RPMI8226 (cell line): Measurements from ENCODE around the gene ARSB.

Experiments used
- DNase-seq: peaks from one replicate; pipeline ENCODE4 v3.0.0-alpha.2; 2015

The ARSB gene

DNA sequence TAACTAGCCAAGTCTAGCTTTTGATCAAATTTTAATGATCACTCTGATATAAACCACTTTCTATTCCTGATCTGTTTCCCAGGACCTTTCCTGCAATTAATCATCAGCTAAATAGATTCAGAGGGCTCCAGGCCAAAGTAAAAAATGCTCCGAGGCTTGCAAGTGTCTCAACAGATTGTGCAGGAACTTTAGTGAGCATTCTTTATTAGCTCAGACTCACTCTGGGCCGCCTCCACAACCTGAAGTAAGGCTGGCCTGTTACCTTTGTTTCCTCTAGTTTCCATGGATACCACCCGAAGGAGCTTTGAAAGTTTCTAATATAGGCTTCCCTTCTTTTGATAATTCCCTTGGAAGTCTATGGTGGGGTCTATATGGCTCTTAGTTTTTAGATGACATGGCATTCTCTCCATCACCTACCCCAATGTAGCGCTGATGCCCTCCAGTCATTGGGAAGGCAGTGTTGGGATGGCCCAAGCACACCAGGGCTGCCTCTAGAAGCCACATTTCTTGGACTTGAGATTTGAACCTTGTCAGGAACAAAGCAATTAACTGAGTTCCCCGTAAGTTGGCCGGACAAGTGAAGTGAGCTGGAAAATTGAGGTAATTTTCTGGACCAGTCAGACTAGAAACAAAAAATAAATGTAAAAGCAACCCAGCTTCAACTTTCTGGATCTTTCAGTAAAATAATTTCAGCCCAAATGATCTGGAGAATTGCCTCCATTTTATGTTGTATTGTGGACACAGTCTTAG lies 238.9 kb downstream of the ARSB start:
- no peak for DNase-seq

DNA sequence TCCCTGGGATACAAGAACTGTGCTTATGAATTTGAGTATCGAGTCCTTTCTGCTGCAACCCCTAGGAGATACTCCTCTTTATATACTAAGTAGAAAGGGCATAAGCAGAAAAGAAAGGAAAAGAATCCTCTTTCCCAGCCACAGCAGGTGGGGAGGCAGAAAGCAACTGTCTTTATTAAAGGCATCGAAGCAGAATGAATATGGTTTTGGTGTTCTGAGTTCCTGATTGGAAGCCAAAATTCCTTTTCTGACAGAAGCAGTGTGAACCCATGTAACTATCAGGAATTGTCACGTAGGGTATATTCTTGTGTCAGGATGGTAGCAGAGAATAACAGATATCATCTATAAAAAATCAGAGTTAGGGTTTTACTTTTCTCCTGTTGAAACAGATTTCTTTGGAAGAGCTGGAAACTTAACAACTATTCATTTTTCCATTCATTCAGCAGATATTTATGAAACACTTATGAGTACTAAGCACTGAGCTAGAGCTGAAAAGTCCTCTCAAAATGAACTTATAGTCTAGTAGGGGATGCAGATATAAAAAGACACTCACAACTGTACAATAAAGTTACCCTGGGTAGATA lies 240.1 kb downstream of the ARSB start:
- DNase-seq: no peak

DNA sequence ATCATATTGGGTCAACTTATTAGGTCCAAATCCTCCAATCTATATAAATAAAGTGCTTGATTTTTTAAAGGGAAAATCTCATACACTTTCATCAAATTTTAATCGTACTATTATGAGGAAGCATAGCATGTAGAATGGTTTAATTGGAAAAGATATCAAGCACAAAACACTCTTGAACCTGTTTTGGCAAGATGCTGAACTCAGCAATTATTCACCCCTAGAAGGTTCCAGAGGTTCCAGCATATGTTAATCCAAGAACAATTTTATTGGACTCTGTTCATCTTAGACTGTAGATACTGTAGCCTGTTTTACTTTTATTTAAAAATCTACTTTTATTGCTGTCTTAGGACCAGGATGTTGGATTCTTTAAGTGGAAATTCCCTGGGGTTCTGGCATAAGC lies 244.1 kb downstream of the ARSB start:
- DNase-seq: no peak

DNA sequence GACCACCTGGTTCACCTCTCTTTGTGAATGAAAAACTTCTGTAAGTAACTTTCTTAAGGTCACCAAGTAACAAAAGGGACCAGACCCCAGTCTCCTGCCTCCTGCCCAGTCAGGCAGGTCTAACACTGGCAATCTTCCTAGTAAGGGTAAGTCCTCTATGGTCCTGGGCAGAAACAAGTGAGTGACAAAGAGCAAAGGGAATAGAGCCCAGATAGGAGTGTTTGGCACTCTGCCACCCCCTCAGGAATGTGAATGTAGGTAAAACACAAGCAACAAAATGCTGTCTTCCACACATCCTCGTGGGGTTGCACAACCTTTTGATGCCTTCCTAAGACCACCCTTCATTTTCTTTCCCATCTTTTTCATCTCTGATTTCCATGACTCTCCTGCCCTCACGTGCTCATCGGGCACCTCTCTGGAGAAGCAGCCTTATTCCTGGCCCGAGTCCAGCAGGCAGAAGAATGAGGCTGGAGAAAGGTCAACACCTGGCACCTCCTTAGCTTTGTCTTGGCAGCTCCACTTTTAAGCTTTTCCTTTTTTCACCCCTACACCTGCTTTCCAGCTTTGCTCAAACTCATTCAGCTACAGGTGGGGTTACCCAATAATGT lies 246.3 kb downstream of the ARSB start:
- peak; percentile 65 for DNase-seq

DNA sequence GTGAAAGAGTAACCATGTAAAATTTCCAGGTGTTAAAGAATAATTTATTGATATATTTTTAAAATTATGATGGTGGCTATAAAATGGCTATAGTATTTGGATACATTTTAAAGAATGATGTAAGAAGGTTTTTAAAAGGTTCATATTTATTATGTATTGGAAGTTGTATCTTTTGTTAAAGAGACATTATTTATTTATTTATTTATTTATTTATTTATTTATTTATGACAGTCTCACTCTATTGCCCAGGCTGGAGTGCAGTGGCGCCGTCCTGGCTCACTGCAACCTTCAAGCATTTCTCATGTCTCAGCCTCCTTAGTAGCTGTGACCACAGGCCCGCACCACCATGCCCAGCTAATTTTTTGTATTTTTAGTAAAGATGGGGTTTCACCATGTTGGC lies 247.0 kb downstream of the ARSB start:
- no peak for DNase-seq

DNA sequence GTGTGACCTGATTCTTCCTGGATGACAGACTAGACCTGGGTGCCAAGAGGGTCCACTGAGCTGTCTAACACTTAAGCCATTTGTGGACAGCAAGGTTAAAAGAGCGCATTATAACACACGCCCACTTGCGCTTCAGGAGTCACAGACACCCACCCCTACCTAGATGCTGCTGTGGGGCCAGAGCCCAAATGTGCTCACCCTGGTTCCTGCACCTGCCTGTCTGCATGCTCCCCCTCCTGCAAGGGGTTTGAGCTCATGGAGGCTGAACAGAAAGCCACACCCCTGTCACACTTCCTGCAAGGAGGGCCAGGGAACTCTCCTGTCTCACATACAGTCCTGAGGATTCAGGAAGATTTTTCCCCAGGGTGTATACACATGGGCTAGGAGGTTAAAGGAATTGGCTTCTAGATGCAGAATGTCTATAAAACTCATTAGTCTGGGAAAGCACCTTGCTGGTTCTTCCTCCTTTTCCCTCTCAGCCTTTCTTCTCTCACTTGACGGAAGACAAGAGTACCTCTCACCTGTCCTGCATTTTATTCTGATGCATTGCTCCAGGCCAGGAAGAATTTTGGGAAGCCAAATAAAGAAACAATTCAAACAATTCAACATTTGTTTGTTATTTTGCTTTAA lies 249.2 kb downstream of the ARSB start:
- peak; percentile 33 for DNase-seq

DNA sequence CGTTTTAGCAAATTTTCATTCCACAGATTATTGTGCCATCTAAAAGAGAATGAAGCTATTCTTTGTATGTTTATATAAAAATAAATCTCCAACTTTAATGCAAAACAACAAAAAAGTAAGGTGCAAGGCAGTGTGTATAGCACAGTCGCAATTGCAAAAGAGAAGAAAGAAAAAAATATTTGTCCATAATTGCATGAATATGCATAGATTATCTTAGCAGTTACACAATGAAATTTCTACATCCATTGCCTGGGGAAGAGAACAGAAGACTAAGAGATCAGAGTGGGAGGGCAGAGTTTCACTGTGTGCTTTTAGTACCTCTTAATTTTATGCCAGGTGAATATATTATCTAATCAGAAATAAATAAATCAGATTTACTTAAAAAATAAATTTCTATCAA lies 250.2 kb downstream of the ARSB start:
- DNase-seq: no peak

DNA sequence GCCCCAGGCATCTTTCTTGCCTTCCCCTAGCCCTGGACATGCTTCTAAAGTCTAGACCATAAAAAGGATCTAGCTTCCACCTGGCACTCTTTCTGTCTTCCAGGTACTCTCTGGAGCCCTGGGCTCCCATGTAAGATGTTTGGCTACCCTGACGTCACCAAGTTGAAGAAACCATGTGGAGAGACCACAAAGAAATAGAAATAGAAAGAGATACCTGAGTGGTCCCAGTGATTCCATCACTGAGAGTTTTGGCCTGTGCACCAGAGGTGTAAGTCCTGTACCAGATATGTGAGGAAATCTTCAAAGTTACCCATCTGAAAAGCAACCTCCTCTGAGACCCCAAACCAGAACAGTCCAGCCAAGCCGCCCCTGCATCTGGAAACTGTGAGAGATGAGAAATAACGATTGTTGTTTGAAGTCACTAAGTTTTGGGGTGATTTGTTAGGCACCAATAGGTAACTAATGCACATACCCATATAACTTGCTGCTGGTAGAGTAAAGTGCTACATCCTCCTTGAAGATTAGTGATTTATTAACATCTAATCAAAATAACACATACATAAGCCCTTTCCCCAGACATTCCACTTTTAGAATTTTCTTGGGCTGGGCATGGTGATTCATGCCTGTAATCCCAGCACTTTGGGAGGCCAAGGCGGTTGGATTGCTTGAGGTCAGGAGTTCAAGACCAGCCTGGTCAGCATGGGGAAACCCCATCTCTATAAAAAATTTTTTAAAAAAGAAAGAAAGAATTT lies 250.8 kb downstream of the ARSB start:
- no peak for DNase-seq

DNA sequence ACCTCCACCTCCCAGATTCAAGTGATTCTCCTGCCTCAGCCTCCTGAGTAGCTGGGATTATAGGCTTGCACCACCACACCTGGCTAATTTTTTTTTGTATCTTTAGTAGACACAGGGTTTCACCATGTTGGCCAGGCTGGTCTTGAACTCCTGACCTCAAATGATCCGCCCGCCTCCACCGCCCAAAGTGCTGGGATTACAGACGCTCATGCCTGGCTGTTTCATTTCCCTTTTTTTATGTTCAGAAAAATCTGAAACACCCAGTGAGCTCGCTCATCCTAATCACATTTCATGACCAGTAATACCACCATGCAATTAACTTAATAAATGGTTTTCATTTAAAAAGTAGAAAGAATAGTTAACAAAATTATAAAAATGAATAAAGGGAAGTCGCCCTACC lies 252.4 kb downstream of the ARSB start:
- DNase-seq: peak; percentile 72

DNA sequence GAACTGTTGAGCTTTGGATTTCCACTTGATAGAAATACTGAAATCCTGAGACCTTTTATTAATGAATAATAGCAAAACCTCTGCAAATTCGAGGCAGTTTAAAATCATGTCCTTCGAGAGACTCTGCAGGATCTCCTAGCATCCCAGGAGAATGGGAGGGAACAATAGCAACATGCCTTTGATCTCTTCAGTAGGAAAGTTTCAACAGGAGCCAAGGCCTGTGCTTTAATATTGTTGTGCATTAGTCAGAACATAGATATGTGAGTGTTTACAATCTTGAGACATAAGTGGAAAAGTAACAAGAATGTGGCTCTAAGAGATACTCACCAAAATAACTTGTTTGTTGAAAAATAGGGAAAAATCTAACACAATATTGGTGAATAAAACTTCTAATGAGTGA lies 253.2 kb downstream of the ARSB start:
- DNase-seq: no peak

DNA sequence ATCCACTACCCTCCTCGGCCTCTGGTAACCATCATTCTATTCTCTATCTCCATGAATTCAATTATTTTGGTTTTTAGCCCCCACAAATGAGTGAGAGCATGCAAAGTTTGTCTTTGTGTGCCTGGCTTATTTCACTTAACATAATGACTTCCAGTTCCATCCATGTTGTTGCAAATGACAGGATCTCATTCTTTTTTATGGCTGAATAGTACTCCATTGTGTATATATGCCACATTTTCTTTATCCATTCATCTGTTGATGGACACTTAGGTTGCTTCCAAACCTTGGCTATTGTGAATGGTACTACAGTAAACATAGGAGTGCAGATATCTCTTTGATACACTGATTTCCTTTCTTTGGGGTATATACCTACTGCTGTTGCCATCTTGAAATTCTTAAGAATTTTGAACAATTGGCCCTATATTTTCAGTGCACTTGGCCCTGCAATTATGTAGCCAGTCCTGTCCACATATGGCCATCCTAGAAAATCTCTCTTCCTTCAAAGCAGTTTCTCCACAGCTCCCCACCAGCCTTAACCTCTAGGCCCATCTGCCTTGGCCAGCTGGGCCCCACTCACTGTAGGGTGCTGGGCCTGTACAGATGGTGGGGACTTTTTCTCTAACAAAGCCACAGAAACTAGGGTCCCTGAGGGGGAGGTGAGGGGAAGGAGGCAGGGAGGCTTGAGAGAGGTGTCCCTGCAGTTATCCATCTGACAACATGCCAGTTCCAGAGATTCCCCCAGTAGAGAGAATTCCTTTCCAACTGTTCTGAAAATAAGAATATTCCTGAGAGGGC lies 254.6 kb downstream of the ARSB start:
- DNase-seq: no peak

DNA sequence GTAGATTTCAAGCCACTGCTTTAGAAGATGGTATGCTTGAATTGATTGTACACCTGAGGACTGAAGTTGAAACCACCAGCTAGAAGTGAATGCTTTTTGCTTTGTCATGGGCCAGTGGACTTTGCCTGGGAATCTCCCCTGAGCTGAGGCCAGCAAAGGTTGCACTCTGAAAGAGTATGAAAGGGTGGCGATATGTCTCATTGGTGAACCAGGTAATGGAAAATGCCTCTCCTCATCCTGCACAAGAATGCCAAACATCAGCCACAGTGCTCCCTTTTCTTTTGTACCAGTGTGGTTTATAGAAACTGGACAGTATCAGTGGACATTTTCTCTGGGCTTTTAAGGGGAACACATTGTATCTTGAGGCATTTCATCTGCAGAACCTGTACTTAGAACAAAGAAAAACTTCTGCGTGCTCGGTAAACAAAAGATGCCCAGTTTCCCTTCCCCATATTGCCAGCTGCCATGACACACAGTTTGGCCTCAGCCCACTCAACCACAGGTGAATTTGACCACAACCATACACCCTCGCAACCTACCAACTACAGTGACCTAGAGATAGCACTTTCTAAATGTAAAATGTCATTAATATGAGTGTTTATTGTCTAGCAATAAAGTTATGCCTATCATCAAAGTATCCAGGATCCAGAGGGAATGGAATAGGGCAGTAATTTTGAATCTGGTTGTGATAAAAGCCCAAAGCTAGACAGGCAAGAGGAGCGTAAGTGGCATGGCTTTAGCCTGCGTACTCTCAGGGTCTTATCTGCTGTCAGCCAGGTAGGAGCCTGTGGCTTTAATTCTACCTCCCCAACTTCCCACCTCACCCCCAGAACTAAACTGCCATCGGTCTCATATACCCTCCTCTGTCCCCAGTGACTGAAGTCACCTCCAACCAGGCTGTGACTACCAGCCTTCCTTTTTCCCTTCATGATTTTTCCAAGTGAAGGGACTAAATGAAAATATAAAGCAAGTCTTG lies 257.0 kb downstream of the ARSB start:
- DNase-seq: peak; percentile 91
